H1 (cell line): ENCODE results near the gene RNU1-4. TPM values are rescaled to one million over a fixed set of nuclear protein-coding genes. Genes with fewer than 3 reads are reported as not detected.
"Not testable (repeated sequence)": the region's sequence is repeated elsewhere in the genome, so short reads cannot be mapped to it uniquely, and the experiment has no call there.

Experiments
- CTCF ChIA-PET: fragments of 300-600 bp; sonication (Branson Sonifier 250); formaldehyde crosslinking; loops from one replicate; lab custom pipeline; 2021; ENCODE audit not compliant: partially characterized antibody; lab: Charles Lee
- POLR2A ChIA-PET: fragments of 300-600 bp; sonication (Branson Sonifier 250); formaldehyde crosslinking; loops from one replicate; lab custom pipeline; 2021; ENCODE audit warnings: inconsistent platforms; ENCODE audit not compliant: partially characterized antibody; lab: Charles Lee
- DNase-seq, 2 experiments: peaks; one replicate each; pipeline versions ENCODE4 v3.0.0 to v3.0.0-alpha.2; 2010 to 2022; ENCODE audit warnings: low spot score in 2 of 2, low read depth in 1 of 2, mixed read lengths in 1 of 2
- FAIRE-seq: peaks from 2 replicates; lab custom pipeline; 2011; peaks lifted over from hg19 to GRCh38; lab: Jason Lieb, UNC
- H2AFZ ChIP-seq: 2 replicates; pipeline ENCODE4 v1.8.1; 2012; ENCODE audit warnings: low read length, inconsistent platforms
- H2AK5ac ChIP-seq: 2 replicates; pipeline ENCODE4 v1.6.1; 2013; ENCODE audit warnings: low read depth, low read length
- H2BK120ac ChIP-seq: replicated peaks from 2 replicates; pipeline ENCODE3; 2013; ENCODE audit warnings: low read depth, low read length, inconsistent platforms
- H2BK12ac ChIP-seq: 2 replicates; pipeline ENCODE4 v1.6.1; 2013; ENCODE audit warnings: low read depth, low read length
- H2BK15ac ChIP-seq: 2 replicates; pipeline ENCODE4 v1.6.1; 2013; ENCODE audit warnings: low read length
- H2BK20ac ChIP-seq: 2 replicates; pipeline ENCODE4 v1.6.1; 2013; ENCODE audit warnings: low read length
- H2BK5ac ChIP-seq: 2 replicates; pipeline ENCODE4 v1.6.1; 2013; ENCODE audit warnings: low read depth, low read length
- H3K14ac ChIP-seq: 2 replicates; pipeline ENCODE4 v1.6.1; 2013; ENCODE audit warnings: inconsistent platforms; ENCODE audit not compliant: insufficient read length
- H3K18ac ChIP-seq: 2 replicates; pipeline ENCODE4 v1.6.1; 2013; ENCODE audit warnings: low read length; ENCODE audit errors: extremely low read depth
- H3K23ac ChIP-seq: 2 replicates; pipeline ENCODE4 v1.6.1; 2013; ENCODE audit warnings: inconsistent platforms; ENCODE audit not compliant: insufficient read length
- H3K23me2 ChIP-seq: 2 replicates; pipeline ENCODE4 v1.6.1; 2013; ENCODE audit warnings: low read depth, low read length
- H3K27ac ChIP-seq: 2 replicates; pipeline ENCODE4 v1.6.1; 2011; ENCODE audit warnings: low read depth, low read length, inconsistent platforms
- H3K27me3 ChIP-seq, 4 experiments: replicated peaks in 1 of 4; 1 replicate in 1 of 4; 2 replicates in 3 of 4; pipeline versions ENCODE4 v1.6.1 to v1.8.1; 2011 to 2013; ENCODE audit warnings: low read length in 3 of 4, mild to moderate bottlenecking in 3 of 4, inconsistent platforms in 2 of 4, mixed read lengths in 2 of 4, moderate library complexity in 1 of 4; ENCODE audit not compliant: control insufficient read depth in 3 of 4, insufficient read depth in 3 of 4; ENCODE audit errors: extremely low read depth in 1 of 4
- H3K36me3 ChIP-seq, 4 experiments: 2 replicates each; pipeline versions ENCODE4 v1.6.1 to v1.8.1; 2011 to 2013; ENCODE audit warnings: mild to moderate bottlenecking in 4 of 4, low read length in 3 of 4, moderate library complexity in 2 of 4, control low read depth in 1 of 4, inconsistent platforms in 1 of 4; ENCODE audit not compliant: insufficient read depth in 4 of 4, control insufficient read depth in 2 of 4
- H3K4ac ChIP-seq: replicated peaks from 2 replicates; pipeline ENCODE3; 2013; ENCODE audit warnings: low read length, low read depth, mixed read lengths, inconsistent platforms; ENCODE audit not compliant: insufficient read length
- H3K4me1 ChIP-seq, 4 experiments: replicated peaks in 1 of 4; 1 replicate in 1 of 4; 2 replicates in 3 of 4; pipeline versions ENCODE4 v1.6.1 to v1.8.1; 2011 to 2013; ENCODE audit warnings: low read length in 3 of 4, inconsistent platforms in 2 of 4, mixed read lengths in 1 of 4; ENCODE audit not compliant: insufficient read depth in 4 of 4, control insufficient read depth in 3 of 4
- H3K4me2 ChIP-seq, 2 experiments: 2 replicates each; pipeline versions ENCODE4 v1.6.1 to v1.8.1; 2011 to 2013; ENCODE audit warnings: low read depth in 2 of 2, low read length in 2 of 2, control low read depth in 1 of 2, inconsistent platforms in 1 of 2, mild to moderate bottlenecking in 1 of 2; ENCODE audit not compliant: insufficient read depth in 1 of 2
- H3K4me3 ChIP-seq, 4 experiments: fragments of 200-600, 300-600 bp in 1 of 4; sonication (generic), shearing (Covaris generic), sonication (Bioruptor Twin) in 1 of 4; 2 replicates each; pipeline versions ENCODE4 v1.5.1 to v1.8.1; 2011 to 2016; ENCODE audit warnings: low read length in 4 of 4, low read depth in 3 of 4, control low read depth in 2 of 4, inconsistent platforms in 2 of 4, mild to moderate bottlenecking in 2 of 4, mixed read lengths in 1 of 4, moderate library complexity in 1 of 4; ENCODE audit not compliant: insufficient read depth in 2 of 4; ENCODE audit errors: extremely low read depth in 1 of 4
- H3K56ac ChIP-seq: replicated peaks from 2 replicates; pipeline ENCODE3; 2013; ENCODE audit warnings: low read depth, mild to moderate bottlenecking, mixed read lengths, low read length, inconsistent platforms; ENCODE audit not compliant: insufficient read length
- H3K79me1 ChIP-seq: 2 replicates; pipeline ENCODE4 v1.6.1; 2013; ENCODE audit warnings: low read depth, low read length, control low read depth
- H3K79me2 ChIP-seq, 2 experiments: 2 replicates each; pipeline versions ENCODE4 v1.6.1 to v1.8.1; 2012 to 2013; ENCODE audit warnings: low read length in 2 of 2, mild to moderate bottlenecking in 2 of 2, inconsistent platforms in 1 of 2; ENCODE audit not compliant: insufficient read depth in 2 of 2, control insufficient read depth in 1 of 2
- H3K9ac ChIP-seq, 4 experiments: replicated peaks in 1 of 4; 1 replicate in 1 of 4; 2 replicates in 3 of 4; pipeline versions ENCODE4 v1.6.1 to v1.8.1; 2011 to 2013; ENCODE audit warnings: low read depth in 3 of 4, low read length in 3 of 4, control low read depth in 2 of 4, mild to moderate bottlenecking in 2 of 4, moderate library complexity in 2 of 4, inconsistent platforms in 1 of 4; ENCODE audit errors: extremely low read depth in 1 of 4
- H3K9me3 ChIP-seq, 2 experiments: 2 replicates each; pipeline versions ENCODE4 v1.6.1 to v1.8.1; 2012 to 2013; ENCODE audit warnings: mild to moderate bottlenecking in 2 of 2, moderate library complexity in 2 of 2, control low read depth in 1 of 2, inconsistent platforms in 1 of 2, low read depth in 1 of 2, low read length in 1 of 2, mixed read lengths in 1 of 2; ENCODE audit not compliant: insufficient read depth in 2 of 2
- H4K20me1 ChIP-seq, 2 experiments: replicated peaks in 1 of 2; 2 replicates each; pipeline versions ENCODE3 to v1.8.1; 2011 to 2013; ENCODE audit warnings: inconsistent platforms in 2 of 2, low read length in 2 of 2, mild to moderate bottlenecking in 1 of 2; ENCODE audit not compliant: insufficient read depth in 2 of 2, control insufficient read depth in 1 of 2
- H4K5ac ChIP-seq: 2 replicates; pipeline ENCODE4 v1.6.1; 2013; ENCODE audit warnings: low read length, low read depth, mixed read lengths, inconsistent platforms; ENCODE audit not compliant: insufficient read length
- H4K8ac ChIP-seq: 2 replicates; pipeline ENCODE4 v1.8.0; 2013; ENCODE audit warnings: mild to moderate bottlenecking, moderate library complexity, low read length, inconsistent platforms; ENCODE audit not compliant: insufficient read depth; ENCODE audit errors: extremely low read depth
- H4K91ac ChIP-seq: replicated peaks from 2 replicates; pipeline ENCODE3; 2013; ENCODE audit warnings: low read length, mixed read lengths, inconsistent platforms; ENCODE audit not compliant: insufficient read length
- WGBS, 2 experiments: shearing (Covaris generic) in 1 of 2; methylation state at CpG; one replicate each; pipeline versions ENCODE4 v1.1.6 to v1.1.7; 2013 to 2015; ENCODE audit warnings: low lambda C conversion rate in 2 of 2, mixed read lengths in 2 of 2, inconsistent platforms in 1 of 2, low coverage in 1 of 2, missing lambda C conversion rate in 1 of 2; ENCODE audit not compliant: insufficient replicate concordance in 2 of 2, insufficient coverage in 1 of 2, insufficient read length in 1 of 2; ENCODE audit errors: extremely low coverage in 1 of 2, missing lambda C conversion rate in 1 of 2; 5-methylcytosine and 5-hydroxymethylcytosine counted together
- polyA plus RNA-seq, 7 experiments: library from polyadenylated mRNA; depleted of rRNA in 3 of 7; stranded (reverse) in 5 of 7; unstranded in 2 of 7; fragments of >200 nt in 5 of 7; fragments of 200-250 nt in 2 of 7; gene quantifications; 1 replicate in 5 of 7; 2 replicates in 1 of 7; 4 replicates in 1 of 7; pipeline versions ENCODE4 v1.2.1 to v1.2.3, GENCODE V29; 2011 to 2013; ENCODE audit warnings: missing spikeins in 2 of 7, mixed read lengths in 2 of 7
- total RNA-seq: library from RNA; stranded (reverse); fragmentation: NEBNext Ultra II Directional; extraction: Animal tissue kit (Norgen Biotek cat#: 25700); gene quantifications from 2 replicates; pipeline ENCODE4 v1.2.1, GENCODE V29; 2021

The RNU1-4 gene
- total and polyA plus RNA-seq, 2 of the 8 experiments (the other 6 are each of a cell fraction or from before 2014, with no cell fraction given): 145 to 1,303 TPM

DNA sequence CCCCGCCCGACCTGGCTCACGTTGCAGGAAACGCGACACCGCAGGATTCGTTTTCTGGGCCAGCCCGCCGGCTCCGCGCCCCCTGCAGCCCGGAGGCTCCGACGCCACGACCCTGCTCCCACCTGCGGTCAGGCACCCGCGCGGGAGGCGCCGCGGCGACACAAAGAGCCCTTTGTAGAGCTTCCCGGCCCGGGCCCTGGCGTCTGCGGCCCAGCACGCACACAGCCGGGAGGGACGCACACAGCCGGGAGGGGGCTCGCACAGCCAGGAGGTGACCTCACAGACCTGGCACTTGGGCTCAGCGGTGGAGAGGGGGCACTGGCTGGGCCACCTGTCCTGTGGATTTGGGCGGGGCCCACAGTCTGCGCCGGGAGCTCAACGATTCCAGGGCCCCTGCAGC is 39.1 kb upstream of the RNU1-4 start:
- CTCF ChIA-PET: interaction anchor here (0.6 to 29.9 kb wide), 6 partner anchors 3 to 212 kb away, joined by 3 to 723 read pairs (median 308); partner anchors contain the start of gene NBPF1
- POLR2A ChIA-PET: interaction anchor here (1.0 to 3.4 kb wide), 10 partner anchors 9 to 88 kb away, joined by 3 to 19 read pairs (median 6); partner anchors contain the start of gene NBPF1
- no CpG with 5 or more reads among the region's 37 CpGs for WGBS, 2 experiments

DNA sequence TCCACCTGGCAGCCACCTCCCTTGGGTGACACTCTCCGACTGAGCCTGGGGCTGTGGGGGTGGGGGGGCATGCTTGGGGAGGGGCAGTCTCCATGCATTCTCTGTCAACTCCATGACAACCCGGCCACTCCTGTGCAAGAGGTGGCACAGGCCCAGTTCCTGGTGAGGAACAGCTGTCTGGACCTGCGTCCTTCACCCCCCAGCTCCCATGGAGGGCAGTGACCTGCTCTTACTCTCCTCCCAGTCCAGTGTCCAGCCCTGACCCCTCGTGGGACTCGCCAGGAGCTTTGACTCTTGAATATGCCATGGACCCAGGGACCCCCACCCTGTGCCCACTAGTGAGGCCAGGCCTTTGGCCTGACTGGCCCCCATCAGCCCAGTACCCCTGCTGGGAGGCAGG is 38.0 kb upstream of the RNU1-4 start:
- no CpG with 5 or more reads among the region's 5 CpGs for WGBS, 2 experiments
- H2BK20ac ChIP-seq, H2AK5ac ChIP-seq, H2BK15ac ChIP-seq, H4K5ac ChIP-seq, H3K36me3 ChIP-seq, H2BK12ac ChIP-seq, H4K91ac ChIP-seq, H3K23me2 ChIP-seq, H3K4ac ChIP-seq, H3K9ac ChIP-seq, H3K56ac ChIP-seq, H3K14ac ChIP-seq, H3K27me3 ChIP-seq, H3K27ac ChIP-seq, H3K4me3 ChIP-seq, H2BK5ac ChIP-seq, H3K18ac ChIP-seq, H3K4me2 ChIP-seq, H2AFZ ChIP-seq, DNase-seq, FAIRE-seq, H4K20me1 ChIP-seq, H3K79me1 ChIP-seq, H3K4me1 ChIP-seq, H4K8ac ChIP-seq, H2BK120ac ChIP-seq, H3K79me2 ChIP-seq, H3K9me3 ChIP-seq, H3K23ac ChIP-seq: not testable (repeated sequence)
- CTCF ChIA-PET: interaction anchor here (0.7 to 29.9 kb wide), 8 partner anchors 4 to 124 kb away, joined by 3 to 723 read pairs (median 5); partner anchors contain the start of gene NBPF1
- POLR2A ChIA-PET: interaction anchor here (1.1 to 3.4 kb wide), 4 partner anchors 10 to 86 kb away, joined by 4 to 19 read pairs (median 8); no protein-coding TSS in a partner anchor

More for the DNA sequence above, 39.1 kb upstream of the RNU1-4 start:
- H2AFZ ChIP-seq, H3K36me3 ChIP-seq, H2BK120ac ChIP-seq, H4K8ac ChIP-seq, H2AK5ac ChIP-seq, H3K4me3 ChIP-seq, H3K4me2 ChIP-seq, H3K27ac ChIP-seq, H3K56ac ChIP-seq, H2BK5ac ChIP-seq, H4K5ac ChIP-seq, H3K79me2 ChIP-seq, H3K23ac ChIP-seq, H4K20me1 ChIP-seq, H2BK15ac ChIP-seq, H2BK20ac ChIP-seq, DNase-seq, H3K27me3 ChIP-seq, H3K9ac ChIP-seq, H4K91ac ChIP-seq, H3K14ac ChIP-seq, FAIRE-seq, H3K9me3 ChIP-seq, H3K4ac ChIP-seq, H2BK12ac ChIP-seq, H3K23me2 ChIP-seq, H3K4me1 ChIP-seq, H3K79me1 ChIP-seq, H3K18ac ChIP-seq: not testable (repeated sequence)
